Measurements from ENCODE around the gene FOXC2. TPM values are rescaled to one million over a fixed set of nuclear protein-coding genes. Genes with fewer than 3 reads are reported as not detected.

FOXC2 gene
- polyA plus RNA-seq, 3 donors = not detected

- no peak for DNase-seq
- Histone ChIP-seq H3K36me3 (replicated peaks in 1 of 2; ENCODE audit: control insufficient read depth in 1 of 2, insufficient read depth in 2 of 2, low read length in 2 of 2) (no peaks in the 10 kb centered on the region), H3K4me1 (ENCODE audit: control insufficient read depth in 1 of 2, insufficient read depth in 2 of 2, low read length in 2 of 2) (peaks cover 12 to 17% of the 10 kb centered on the region in 2 donors), H2AFZ (ENCODE audit: insufficient read depth, low read depth, low read length, poor library complexity, severe bottlenecking) (no peak overlapping the region), H3K27me3 (ENCODE audit: control insufficient read depth in 2 of 2, insufficient read depth in 2 of 2, low read length in 2 of 2) (peaks cover 38 to 80% of the 10 kb centered on the region in 2 donors), H3K79me2 (ENCODE audit: insufficient read depth, low read length) (no peaks in the 10 kb centered on the region), H3K4me2 (replicated peaks; ENCODE audit: extremely low read depth, low read length, poor library complexity, severe bottlenecking) (no peak overlapping the region), H3K9ac (ENCODE audit: insufficient read depth, low read length, poor library complexity, severe bottlenecking) (no peak overlapping the region), H3K9me3 (replicated peaks in 1 of 2; ENCODE audit: control insufficient read depth in 1 of 2, insufficient read depth in 1 of 2, low read length in 2 of 2) (peaks cover 7 to 11% of the 10 kb centered on the region in 2 donors), H3K4me3 (replicated peaks in 1 of 3; ENCODE audit: low read depth in 2 of 3, low read length in 3 of 3) (no peak overlapping the region), H3K27ac (ENCODE audit: low read depth in 1 of 2, low read length in 2 of 2) (no peak overlapping the region), H4K20me1 (ENCODE audit: insufficient read depth, low read length) (no peaks in the 10 kb centered on the region)
- Mint-ChIP-seq H3K36me3 (peaks cover 0 to 3% of the 10 kb centered on the region in 2 donors), H3K9me3 (peaks cover 0 to 15% (median 5%) of the 10 kb centered on the region in 7 donors), H3K4me3 (no peak overlapping the region), H3K27ac (no peak overlapping the region), H3K27me3 (ENCODE audit: low read depth in 3 of 3) (peaks cover 71 to 95% (median 85%) of the 10 kb centered on the region in 3 donors), H3K4me1 (peaks cover 9% of the 10 kb centered on the region)
- TF ChIP-seq CTCF (IDR thresholded peaks at IDR 0.05) = no peak
- WGBS (ENCODE audit: insufficient coverage) = 90% methylated on average over 2 of the region's 8 CpGs
- intact Hi-C loops (cut with micrococcal nuclease) = no loop called here
These were observed 6.6 kb downstream of the FOXC2 start for GRCh38 chr16:86573215-86573614.

- Histone ChIP-seq H3K4me3 (replicated peaks in 1 of 3; ENCODE audit: low read depth in 2 of 3, low read length in 3 of 3) (no peak overlapping the region), H3K4me2 (replicated peaks; ENCODE audit: extremely low read depth, low read length, poor library complexity, severe bottlenecking) (no peak overlapping the region), H3K79me2 (ENCODE audit: insufficient read depth, low read length) (no peaks in the 10 kb centered on the region), H3K27me3 (ENCODE audit: control insufficient read depth in 2 of 2, insufficient read depth in 2 of 2, low read length in 2 of 2) (peaks cover 36 to 81% of the 10 kb centered on the region in 2 donors), H3K27ac (ENCODE audit: low read depth in 1 of 2, low read length in 2 of 2) (no peak overlapping the region), H3K9ac (ENCODE audit: insufficient read depth, low read length, poor library complexity, severe bottlenecking) (no peak overlapping the region), H2AFZ (ENCODE audit: insufficient read depth, low read depth, low read length, poor library complexity, severe bottlenecking) (no peak overlapping the region), H3K4me1 (ENCODE audit: control insufficient read depth in 1 of 2, insufficient read depth in 2 of 2, low read length in 2 of 2) (peaks cover 12 to 17% of the 10 kb centered on the region in 2 donors), H3K9me3 (replicated peaks in 1 of 2; ENCODE audit: control insufficient read depth in 1 of 2, insufficient read depth in 1 of 2, low read length in 2 of 2) (peaks cover 7 to 11% of the 10 kb centered on the region in 2 donors), H3K36me3 (replicated peaks in 1 of 2; ENCODE audit: control insufficient read depth in 1 of 2, insufficient read depth in 2 of 2, low read length in 2 of 2) (no peaks in the 10 kb centered on the region), H4K20me1 (ENCODE audit: insufficient read depth, low read length) (no peaks in the 10 kb centered on the region)
- H3K4me3 Mint-ChIP-seq = peak overlapping the region in 1 of 2 donors; percentile 43
- no peak for TF ChIP-seq CTCF (IDR thresholded peaks at IDR 0.05)
- H3K36me3 Mint-ChIP-seq = peaks cover 0 to 4% of the 10 kb centered on the region in 2 donors
- no peak overlapping the region for H3K27ac Mint-ChIP-seq
- peaks cover 70 to 95% (median 86%) of the 10 kb centered on the region in 3 donors for H3K27me3 Mint-ChIP-seq (ENCODE audit: low read depth in 3 of 3)
- H3K9me3 Mint-ChIP-seq = peaks cover 0 to 12% (median 5%) of the 10 kb centered on the region in 7 donors
- intact Hi-C loops (cut with micrococcal nuclease) = no loop called here
- H3K4me1 Mint-ChIP-seq = peaks cover 12% of the 10 kb centered on the region
- WGBS (ENCODE audit: insufficient coverage) = 87% methylated on average over 7 of the region's 13 CpGs
- no peak for DNase-seq
These were observed 7.2 kb downstream of the FOXC2 start for GRCh38 chr16:86573646-86574508.

All from CD14-positive monocyte (primary cell).